NCI-H526 treated with DMSO at 0.1 percent for 48 hours (cell line): ENCODE results near the gene LRRC10B.

Experiments
- DNase-seq: peaks from one replicate; lab custom pipeline; 2025; lab: John Stamatoyannopoulos, UW

The LRRC10B gene

DNA sequence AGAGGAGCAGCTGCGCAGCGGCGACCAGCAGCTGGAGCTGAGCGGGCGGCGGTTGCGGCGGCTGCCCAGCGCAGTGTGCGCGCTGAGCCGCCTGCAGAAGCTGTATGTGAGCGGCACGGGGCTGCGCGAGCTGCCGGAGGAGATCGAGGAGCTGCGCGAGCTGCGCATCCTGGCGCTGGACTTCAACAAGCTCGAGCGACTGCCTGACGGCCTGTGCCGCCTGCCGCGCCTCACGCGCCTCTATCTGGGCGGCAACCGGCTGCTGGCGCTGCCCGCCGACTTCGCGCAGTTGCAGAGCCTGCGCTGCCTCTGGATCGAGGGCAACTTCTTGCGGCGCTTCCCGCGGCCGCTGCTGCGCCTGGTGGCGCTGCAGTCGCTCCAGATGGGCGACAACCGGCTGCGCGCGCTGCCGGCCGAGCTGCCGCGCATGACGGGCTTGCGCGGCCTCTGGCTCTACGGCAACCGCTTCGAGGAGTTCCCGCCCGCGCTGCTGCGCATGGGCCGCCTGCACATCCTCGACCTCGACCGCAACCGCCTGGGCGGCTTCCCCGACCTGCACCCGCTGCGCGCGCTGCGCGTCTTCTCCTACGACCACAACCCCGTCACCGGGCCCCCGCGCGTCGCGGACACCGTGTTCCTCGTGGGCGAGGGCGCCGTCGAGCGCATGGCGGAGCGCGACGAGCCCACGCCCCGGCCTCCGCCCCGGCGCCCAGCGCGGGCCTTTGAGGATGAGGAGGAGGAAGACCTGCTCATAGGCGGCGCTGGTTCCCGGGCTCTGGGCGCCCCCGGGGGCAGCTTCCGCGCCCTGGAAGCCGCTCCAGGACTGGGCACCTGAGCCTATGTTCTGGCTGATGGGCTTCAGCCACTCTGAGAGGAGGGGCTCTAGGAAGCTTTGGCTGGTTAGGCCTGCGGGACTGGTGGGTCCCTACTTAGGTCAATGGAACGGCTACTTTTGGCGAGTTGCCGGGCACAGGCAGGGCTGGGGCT lies 787 bp downstream of the LRRC10B start:
- peak; percentile 67 for DNase-seq

DNA sequence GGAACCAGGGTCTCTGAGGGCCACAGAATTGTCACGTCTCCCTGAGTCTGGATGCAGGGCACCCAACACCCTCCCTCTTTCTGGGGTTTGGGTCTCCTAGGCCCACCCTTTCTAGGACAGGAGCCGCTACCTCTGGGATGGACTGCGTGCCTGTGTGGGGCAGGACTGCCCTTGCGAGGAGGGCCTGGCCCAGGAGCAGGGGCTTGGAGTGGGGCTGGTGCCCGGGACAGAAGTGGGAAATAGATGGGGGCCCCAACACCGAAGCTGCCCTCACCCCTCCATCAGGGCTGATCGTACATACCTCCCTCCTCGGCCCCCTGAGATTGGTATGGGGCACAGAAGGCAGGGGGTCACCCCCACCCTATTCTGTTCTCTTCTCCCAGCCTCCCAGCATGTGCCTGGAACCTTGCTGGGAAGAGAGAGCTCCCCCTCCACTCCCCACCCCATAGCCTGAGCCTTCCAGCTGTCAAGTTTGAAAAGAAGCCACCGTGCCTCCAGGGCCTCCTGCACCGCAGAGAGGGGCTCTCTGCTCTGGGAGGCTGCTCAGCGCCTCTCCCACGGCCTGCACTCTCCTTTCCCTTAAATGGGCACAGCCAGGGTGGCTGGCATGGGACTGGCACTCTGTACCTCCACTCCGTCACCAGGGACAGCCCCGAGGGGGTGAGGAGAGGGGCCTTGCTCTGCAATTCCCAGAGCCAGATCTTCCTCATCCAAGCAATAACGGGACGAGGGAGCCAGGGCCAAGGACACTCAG lies 1.8 kb downstream of the LRRC10B start:
- DNase-seq, result no peak

DNA sequence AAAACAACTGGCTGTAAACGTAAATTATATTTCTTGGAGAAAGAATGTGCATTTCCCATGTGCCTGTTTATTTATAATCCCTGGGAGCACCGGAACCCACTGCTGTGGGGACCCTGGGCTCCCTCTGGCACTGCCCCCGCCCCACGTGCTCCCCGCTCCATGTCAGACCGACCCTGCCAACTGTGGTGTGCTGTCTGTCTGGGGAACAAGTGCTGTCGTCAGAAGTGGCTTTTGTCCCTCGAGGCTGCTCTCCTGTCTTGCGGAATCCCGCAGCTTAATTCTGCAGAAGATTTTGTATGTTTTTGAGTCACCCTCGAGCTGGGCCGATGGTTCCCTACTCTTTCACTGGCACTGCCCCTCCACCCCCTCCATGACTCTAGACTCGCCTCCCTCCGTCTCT lies 2.4 kb downstream of the LRRC10B start:
- DNase-seq, result no peak

DNA sequence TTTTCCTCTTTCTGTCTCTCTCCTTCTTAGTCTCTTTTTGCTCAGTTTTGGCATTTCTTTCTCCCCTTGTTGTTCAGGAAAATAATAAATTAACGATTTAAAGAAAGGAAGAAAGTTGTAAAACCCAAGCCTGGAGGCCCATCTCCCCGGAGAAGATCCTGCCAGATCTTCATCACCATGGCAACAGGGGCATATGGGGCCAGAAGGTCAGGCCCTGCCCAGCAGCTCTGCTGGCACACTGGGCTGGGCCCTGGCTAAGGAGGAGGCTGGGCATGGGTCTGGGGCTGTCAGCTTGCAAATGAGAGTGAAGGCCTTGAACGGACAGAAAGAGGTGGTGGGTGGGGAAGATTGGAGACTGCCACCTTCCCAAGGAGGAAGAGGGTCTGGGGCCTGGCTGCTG lies 2.8 kb downstream of the LRRC10B start:
- DNase-seq, result no peak

DNA sequence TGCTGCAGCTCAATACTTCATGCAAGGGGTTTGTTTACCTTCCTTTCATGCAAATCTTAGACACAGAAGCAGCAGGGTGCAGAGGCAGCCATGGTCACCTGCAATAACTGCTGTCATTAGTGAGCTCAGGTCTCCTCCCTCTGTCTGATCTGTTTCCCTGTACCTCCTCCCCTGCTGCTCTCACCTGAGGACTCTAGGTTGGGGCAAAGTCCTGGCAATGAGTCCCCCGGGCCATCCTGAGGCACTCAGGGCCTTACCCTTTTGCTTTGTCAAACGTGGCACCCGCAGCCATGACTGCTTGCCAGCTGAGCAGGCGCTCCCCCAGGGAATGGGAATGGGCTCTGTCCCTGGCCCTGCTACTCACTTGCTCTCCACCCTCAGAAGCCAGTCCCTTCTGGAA lies 3.9 kb downstream of the LRRC10B start:
- DNase-seq, result peak; percentile 96

DNA sequence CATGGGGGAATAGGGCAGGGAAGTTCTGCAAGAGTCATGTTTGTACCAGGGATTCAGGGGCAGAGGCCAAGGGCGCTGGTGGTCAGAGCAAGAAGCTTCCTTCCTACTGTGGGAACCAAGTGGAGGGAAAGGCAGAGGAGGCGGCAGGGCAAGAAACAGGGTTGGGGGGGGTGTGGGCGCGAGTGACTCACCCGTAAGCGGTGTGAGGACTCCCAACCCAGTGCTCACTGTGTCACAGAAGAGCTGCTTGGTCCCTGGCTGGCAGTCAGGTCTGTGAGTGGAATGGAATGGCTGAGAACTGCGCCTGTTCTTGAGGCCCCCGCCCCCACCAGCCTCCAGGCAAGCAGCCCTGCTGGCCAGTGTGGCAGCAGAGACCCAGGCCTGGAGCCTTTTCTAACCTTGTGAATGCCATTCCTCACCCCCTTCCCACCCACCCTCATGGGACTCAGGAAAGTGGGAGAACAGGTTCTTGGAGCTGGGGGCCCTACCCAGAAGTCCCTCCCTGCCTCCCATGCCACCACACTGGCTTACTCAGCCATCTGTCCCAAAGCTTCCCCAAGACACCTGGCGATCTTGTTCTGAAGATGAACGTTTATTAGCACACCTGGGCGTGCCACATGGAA lies 4.7 kb downstream of the LRRC10B start:
- DNase-seq, result peak; percentile 90

DNA sequence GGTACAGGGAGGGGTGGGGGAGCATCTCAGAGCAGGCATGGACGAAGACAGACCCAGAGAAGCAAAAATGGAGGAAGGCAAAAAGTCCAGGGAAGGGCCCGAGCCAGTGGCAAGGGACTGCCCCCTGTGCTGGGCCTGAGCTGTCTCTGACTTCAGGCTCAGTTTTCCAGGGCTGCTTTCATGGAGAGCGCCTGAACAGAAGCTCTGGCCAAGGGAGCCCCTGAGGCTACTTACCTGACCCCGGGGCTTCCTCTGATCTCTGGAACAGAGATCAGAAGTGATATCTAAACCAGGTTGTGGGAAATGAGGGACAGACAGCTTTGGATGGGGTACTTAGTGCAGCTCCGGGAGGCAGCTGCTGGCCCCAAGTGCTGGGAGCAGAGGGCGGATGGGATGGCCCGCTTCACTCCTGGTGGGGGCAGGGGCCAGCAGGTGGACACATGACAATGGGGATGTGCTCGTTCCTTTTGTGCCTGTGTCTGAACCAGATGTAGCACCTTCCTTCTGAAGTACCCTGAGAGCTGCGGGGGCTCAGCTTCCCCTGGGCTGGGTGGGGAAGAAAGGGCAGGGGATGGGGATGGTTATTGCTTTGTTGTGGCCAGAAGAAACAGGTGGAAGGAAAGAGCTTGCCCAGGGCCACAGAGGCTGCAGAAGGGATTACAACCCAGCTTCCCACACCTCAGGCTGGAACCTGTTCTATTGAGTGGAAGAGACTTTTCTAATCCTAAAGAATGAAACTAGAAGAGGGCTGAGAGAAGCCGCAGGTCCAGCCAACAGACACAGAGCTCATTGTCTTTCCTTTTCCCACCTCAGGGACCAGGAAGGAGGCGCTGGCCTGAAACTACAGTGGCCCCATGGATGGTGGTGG lies 5.7 kb downstream of the LRRC10B start:
- DNase-seq, result peak; percentile 55

DNA sequence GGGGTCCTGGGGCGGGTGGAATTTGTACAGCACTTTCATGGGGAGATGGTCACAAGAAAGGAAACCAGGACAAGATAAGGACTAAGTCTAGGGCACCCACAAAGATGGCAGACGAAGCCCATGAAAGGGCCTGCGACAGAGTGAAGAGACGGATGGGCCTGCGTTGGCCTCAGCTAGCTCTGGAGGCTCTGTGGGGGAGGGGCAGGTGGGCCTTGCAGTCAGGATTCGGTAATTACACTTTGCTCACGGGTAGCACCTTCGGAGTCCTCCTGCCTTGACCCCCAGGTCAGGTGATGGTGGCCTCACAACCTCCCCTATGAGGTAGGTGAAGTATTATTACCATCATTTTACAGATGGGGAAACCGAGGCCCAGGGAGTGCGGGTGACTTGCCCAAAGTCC lies 7.1 kb downstream of the LRRC10B start:
- DNase-seq, result no peak

DNA sequence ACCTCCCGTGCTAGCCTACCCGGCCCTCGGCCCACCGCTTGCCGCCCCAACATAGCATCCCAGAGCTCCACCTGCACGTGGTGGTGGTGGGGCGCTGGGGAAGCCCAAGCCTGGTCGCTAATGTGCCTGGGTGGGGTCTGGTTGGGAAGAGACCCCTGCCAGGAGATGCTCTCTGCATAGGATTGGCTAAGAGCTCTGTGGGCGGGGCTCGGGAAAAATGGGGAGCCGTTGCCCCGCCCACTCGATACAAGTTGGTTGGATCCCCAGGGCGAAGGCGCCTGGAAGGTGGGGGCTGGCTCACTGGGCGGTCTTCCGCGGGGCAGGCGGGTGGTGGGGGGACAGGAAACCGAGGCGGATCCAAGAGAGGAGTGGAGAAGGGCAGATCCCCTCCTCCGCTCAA lies 7.6 kb downstream of the LRRC10B start:
- no peak for DNase-seq

DNA sequence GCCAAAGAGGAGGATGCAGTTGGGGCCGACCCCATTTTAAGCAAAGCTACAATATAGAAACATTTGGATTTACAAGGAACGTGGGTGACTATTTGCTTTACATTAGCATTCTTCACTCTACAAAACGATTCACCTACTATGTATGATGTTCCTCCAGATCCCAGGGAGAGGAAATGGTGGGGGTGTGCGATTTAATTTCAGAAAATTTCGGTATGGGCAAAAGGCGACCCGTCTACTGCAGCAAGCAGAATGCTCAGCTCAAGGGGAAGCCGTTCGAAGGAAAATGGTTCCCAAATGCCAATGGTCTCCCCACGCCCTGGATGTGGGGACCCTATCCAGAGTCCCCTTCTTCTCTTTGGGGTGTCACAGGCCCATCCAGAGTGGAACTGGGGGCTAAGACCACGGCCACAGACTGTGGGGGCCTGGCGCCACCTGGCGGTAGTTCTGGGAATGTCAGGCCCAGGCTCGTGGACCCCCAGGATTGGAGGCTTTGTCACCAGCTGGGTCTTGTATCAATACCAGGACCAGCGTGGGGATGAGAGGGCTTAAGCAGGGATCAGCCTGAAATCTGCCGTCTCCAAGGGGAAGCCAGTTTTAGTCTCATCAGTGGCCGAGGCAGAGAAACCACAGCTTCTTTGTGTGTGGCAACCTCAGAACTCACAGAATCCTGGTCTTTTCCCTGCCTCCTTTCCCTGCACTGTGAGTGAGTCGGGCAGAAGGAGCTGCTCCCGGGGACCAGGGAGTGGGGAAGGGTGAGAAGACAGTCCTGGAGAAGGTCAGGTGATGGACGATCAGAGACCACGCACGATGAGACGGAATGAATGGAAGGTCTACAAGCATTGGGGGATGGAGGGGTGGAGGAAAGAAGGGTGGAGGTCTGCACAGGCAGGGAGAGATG lies 8.4 kb downstream of the LRRC10B start:
- DNase-seq, result no peak

DNA sequence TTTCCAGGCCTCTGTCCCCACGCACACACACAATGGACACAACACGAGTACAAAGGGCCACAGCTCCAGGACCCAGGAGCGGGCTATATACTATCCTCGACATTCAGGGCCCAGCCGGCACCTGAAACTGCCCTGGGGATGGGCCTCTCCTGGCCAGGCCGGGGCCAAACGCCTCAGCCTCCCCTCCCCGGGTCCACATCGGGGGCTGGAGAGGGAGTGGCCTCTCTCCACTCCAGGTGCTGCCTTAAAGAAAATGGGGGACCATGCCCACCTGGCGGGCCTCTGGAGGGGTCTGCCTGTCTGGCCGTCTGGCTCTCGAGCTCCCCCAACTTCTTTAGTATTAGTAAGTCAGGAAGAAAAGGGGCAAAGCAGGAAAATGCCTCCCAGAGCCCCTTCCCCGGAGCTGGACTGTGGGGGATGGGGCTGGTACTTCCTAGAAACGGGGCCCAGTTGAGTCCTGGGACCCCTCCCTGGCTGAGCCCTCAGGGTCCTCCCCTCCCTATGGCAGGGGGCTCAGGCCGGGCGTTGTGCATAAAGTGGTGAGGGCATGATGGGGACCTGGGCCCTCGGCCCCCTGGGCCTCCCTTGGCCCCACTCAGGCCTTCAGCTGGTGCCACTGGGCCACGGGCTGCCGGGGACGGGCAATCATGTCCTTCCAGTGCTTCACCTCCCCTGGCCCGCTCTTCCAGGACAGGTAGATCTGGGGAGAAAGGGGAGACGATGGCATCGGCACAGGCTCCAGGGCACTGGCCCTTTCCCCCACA lies 9.7 kb downstream of the LRRC10B start:
- DNase-seq, result no peak

DNA sequence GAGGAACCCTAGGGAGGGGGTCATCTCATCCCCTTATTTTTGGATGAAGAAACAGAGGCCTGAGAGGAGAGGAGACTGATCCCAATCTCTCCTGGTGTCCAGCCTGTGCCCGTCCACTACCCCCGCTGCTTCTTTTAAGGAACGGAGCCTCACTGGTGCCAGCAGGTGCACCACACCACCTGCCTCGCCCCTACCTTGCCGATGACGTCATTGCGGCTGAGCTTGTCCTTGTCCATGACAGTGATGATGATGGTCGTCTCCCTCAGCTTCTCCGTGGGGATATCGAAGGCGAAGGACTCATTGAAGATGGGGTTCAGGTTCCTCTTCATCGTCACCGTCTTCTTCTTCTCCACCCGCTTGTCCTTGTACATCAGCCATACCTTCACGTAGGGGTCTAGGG lies 14.3 kb downstream of the LRRC10B start:
- no peak for DNase-seq

DNA sequence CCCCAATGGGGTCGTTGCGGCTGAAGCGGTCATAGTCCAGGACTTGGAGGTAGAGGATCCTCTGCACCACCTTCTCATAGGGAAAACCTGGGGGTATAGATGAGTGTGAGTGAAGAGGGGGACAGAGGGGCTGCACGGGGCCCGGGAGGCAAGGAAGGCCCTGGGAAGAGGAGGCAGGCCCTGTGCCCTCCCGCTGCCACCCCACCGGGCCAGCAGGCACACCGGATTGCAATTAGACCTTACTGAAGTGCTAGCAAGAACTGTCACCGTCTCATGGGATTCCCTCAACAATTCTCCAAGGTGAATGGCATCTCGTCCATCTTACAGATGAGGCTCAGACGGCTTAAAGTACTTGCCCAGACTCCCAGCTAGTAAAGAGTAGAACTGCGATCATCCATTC lies 15.9 kb downstream of the LRRC10B start:
- no peak for DNase-seq

DNA sequence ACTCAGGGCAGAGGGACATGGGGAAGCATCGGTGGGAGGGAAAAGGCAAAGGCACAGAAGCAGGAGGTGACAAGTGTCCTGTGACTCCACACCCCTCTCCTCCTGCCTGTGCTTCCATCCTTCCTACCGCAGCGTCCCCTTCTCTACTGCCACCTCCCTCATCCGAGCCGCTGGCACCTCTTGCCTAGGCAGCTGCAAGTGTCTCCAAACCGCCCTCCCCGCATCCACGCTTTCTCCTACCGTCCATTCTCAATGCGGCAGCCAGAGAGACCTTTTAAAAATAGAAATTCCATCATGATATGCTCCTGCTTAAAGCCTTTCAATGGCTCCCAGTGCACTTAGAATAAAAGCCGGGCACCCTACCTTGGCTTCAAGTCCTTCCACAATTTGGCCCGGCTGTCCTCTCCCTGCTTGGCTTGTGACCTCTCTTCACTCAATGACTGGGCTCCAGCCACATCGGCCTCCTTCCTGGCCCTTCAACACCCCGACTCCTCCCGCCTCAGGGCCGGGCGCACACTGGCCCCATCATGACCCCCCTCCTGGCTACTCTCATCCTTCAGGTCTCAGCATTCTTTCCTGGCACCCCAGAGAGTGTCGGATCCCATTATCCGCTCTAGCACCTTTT lies 16.5 kb downstream of the LRRC10B start:
- DNase-seq, result no peak

DNA sequence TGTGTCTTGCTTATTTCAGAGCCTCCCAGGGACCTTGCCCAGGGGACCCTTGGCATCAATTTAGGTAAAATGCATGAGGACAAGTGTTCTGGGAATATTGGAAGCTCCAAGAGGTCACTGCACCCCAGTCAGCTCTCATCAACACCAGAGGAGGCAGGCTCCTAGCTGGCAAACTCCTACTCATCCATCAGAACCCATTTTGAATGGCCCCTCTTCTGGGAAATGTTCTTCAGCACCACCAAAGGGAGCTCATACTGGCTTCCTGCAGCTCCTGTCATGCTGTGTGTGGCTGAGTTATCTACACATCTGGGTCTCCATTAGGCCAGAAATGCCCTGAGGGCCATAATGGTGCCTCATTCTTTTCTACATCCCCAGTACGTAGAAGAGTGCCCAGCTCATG lies 17.7 kb downstream of the LRRC10B start:
- no peak for DNase-seq

DNA sequence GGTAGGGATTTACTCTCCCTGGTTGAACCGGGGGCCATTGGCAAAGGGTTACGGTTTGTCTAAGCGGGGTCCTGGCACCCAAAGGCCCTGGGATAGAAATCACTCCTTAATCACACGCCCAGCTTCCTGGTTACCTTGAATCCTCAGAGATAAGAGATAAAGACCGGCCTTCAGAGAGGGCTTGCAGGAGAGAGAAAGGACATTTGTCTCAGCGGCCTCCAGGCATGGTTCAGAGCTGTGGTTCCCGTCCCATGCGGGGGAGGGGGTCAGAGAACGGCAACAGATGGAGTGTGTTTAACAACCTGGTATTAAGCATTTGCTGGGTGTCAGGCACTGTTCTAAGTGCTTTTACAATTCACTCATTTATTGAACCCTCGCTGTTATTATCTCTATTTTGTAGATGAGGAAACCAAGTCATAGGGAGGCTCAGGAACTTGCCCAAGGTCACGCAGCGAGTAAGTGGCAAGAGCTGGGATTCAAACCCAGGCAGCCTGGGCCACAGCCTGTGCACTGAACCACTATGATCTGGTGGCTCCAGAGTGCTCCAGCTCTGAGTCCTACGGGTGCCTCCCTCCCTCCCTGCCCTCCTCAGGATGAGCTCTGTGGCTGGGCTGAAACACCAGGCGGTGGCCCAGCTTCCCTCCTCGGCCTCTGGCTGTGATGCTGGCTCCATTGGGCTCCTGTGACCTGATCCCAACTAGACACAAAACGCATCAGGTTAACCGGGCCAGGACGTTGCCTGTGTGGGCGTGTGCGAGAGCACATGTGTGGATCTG lies 18.6 kb downstream of the LRRC10B start:
- DNase-seq, result no peak

DNA sequence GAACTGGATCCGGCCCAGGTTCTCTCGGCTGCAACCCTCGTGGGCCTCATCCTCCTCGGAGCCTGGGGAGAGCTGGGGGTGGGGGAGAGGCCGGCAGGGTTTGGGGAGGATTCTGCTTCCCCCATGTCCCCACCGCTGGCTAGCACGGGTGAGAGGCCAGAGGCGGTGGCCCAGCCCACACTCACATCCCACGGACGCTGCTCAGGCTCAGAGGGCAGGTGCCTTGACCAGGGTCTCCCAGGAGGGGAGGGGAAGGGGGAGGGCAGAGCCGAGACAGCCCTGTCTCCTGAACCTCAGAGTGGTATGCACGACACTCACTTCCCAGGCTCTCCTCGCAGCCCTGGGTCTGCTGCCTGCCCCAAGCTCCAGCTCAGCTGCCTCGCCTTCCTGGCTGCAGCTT lies 19.6 kb downstream of the LRRC10B start:
- DNase-seq, result no peak

DNA sequence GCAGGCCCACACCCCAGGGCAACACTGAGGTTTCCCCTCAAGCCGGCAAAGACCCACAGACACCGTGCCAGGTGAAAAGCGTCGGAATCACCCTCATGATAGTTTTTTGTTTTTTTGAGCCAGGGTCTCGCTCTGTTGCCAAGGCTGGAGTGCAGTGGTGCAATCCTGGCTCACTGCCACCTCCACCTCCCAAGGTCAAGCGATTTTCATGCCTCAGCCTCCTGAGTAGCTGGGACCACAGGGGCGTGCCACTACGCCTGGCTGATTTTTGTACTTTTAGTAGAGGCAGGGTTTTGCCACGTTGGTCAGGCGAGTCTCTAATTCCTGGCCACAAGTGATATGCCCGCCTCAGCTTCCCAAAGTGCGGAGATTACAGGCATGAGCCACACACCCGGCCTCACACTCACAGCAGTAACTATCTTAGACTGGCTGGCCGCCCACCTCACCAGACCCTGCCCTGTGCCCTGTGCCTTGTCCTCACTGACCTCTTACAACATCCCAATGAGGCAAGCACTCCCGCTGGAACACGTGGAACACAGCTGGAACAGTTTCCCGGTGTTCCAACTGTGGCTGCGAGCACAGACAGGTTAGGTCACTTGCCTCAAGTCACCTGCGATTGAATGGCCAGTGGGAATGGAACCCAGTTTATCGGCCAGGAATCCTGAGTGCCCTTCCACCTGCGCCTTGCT lies 21.1 kb downstream of the LRRC10B start:
- DNase-seq, result no peak
